ENCODE measurements around the gene BTN1A1.

DNA sequence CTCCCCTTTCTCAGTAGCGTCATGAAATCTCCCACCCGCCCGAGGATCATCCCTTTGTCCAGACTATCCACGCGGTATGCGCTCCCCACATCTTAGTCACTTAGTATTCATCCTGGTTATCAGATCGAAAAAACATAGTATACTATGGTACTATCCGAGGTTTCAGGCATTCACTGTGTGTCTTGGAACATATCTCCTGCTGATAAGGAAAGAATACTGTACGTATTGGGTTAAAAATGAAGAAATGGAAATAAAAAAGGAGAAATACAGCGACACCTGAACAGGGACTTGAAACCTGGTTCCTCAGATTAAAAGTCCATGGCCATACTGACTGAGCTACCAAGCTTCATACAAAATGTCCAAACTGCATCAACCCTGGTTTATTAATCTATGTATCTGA lies 52.1 kb downstream of the BTN1A1 start:
- TF ChIP-seq SMARCE1 (IDR thresholded peaks at IDR 0.05): no peak
- TF ChIP-seq, protein P1, sequence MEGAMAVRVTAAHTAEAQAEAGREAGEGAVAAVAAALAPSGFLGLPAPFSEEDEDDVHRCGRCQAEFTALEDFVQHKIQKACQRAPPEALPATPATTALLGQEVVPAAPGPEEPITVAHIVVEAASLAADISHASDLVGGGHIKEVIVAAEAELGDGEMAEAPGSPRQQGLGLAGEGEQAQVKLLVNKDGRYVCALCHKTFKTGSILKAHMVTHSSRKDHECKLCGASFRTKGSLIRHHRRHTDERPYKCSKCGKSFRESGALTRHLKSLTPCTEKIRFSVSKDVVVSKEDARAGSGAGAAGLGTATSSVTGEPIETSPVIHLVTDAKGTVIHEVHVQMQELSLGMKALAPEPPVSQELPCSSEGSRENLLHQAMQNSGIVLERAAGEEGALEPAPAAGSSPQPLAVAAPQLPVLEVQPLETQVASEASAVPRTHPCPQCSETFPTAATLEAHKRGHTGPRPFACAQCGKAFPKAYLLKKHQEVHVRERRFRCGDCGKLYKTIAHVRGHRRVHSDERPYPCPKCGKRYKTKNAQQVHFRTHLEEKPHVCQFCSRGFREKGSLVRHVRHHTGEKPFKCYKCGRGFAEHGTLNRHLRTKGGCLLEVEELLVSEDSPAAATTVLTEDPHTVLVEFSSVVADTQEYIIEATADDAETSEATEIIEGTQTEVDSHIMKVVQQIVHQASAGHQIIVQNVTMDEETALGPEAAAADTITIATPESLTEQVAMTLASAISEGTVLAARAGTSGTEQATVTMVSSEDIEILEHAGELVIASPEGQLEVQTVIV (CRISPR knock-in tag; IDR thresholded peaks at IDR 0.05; ENCODE audit: borderline replicate concordance): no peak
- TF ChIP-seq, protein P2, sequence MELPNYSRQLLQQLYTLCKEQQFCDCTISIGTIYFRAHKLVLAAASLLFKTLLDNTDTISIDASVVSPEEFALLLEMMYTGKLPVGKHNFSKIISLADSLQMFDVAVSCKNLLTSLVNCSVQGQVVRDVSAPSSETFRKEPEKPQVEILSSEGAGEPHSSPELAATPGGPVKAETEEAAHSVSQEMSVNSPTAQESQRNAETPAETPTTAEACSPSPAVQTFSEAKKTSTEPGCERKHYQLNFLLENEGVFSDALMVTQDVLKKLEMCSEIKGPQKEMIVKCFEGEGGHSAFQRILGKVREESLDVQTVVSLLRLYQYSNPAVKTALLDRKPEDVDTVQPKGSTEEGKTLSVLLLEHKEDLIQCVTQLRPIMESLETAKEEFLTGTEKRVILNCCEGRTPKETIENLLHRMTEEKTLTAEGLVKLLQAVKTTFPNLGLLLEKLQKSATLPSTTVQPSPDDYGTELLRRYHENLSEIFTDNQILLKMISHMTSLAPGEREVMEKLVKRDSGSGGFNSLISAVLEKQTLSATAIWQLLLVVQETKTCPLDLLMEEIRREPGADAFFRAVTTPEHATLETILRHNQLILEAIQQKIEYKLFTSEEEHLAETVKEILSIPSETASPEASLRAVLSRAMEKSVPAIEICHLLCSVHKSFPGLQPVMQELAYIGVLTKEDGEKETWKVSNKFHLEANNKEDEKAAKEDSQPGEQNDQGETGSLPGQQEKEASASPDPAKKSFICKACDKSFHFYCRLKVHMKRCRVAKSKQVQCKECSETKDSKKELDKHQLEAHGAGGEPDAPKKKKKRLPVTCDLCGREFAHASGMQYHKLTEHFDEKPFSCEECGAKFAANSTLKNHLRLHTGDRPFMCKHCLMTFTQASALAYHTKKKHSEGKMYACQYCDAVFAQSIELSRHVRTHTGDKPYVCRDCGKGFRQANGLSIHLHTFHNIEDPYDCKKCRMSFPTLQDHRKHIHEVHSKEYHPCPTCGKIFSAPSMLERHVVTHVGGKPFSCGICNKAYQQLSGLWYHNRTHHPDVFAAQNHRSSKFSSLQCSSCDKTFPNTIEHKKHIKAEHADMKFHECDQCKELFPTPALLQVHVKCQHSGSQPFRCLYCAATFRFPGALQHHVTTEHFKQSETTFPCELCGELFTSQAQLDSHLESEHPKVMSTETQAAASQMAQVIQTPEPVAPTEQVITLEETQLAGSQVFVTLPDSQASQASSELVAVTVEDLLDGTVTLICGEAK (IDR thresholded peaks at IDR 0.05): no peak
- TF ChIP-seq, protein P2 (CRISPR knock-in tag; IDR thresholded peaks at IDR 0.05): no peak
- TF ChIP-seq ZNF3 (CRISPR knock-in tag; IDR thresholded peaks at IDR 0.05): no peak
- no peak for TF ChIP-seq TARDBP (IDR thresholded peaks at IDR 0.05)
